Measurements from ENCODE around the gene CDC20. TPM values are rescaled to one million over a fixed set of nuclear protein-coding genes. Genes with fewer than 3 reads are reported as not detected.

The CDC20 gene
- total RNA-seq, 1 donor from 2014 or later = 11.0 TPM

DNA sequence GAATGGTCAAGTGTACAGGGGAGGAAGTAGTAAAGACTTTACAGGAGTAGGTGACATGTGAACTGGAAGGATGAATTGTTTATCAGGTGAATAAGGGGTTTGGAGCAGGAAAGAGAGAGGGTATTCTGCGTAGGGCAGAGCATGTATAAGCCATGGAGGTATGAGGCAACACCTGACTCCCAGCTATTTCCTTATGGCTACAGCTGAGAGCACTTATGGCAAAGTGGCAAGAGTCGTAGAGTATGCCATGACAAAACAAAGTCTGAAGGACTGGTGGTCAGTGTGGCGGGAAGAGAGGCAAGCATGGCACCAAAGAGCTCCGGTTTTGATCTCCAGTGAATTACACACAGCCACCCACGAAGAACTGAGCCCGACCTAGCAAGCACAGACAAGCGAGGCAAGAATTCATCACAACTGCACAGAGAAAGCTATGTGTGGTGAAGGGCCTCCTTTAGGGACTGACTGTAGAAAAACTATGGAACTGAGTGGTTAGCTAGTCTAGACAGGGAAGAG is 18.0 kb downstream of the CDC20 start:
- intact Hi-C loops (cut with DNase I) = no loop called here
- Histone ChIP-seq H3K9me3 (no peaks in the 10 kb centered on the region), H3K4me3 (no peak overlapping the region), H3K27me3 (no peaks in the 10 kb centered on the region), H3K4me1 (no peaks in the 10 kb centered on the region), H3K27ac (no peak overlapping the region), H3K36me3 (peaks cover 0 to 6% of the 10 kb centered on the region in 2 donors)
- no peak for DNase-seq (ENCODE audit: extremely low spot score in 2 of 2)
- no peak for TF ChIP-seq POLR2A (IDR thresholded peaks at IDR 0.05)
- no peak for TF ChIP-seq POLR2AphosphoS5 (IDR thresholded peaks at IDR 0.05; ENCODE audit: insufficient read depth in 1 of 2, low read depth in 1 of 2)
- TF ChIP-seq, protein P1, sequence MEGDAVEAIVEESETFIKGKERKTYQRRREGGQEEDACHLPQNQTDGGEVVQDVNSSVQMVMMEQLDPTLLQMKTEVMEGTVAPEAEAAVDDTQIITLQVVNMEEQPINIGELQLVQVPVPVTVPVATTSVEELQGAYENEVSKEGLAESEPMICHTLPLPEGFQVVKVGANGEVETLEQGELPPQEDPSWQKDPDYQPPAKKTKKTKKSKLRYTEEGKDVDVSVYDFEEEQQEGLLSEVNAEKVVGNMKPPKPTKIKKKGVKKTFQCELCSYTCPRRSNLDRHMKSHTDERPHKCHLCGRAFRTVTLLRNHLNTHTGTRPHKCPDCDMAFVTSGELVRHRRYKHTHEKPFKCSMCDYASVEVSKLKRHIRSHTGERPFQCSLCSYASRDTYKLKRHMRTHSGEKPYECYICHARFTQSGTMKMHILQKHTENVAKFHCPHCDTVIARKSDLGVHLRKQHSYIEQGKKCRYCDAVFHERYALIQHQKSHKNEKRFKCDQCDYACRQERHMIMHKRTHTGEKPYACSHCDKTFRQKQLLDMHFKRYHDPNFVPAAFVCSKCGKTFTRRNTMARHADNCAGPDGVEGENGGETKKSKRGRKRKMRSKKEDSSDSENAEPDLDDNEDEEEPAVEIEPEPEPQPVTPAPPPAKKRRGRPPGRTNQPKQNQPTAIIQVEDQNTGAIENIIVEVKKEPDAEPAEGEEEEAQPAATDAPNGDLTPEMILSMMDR (IDR thresholded peaks at IDR 0.05) = no peak

DNA sequence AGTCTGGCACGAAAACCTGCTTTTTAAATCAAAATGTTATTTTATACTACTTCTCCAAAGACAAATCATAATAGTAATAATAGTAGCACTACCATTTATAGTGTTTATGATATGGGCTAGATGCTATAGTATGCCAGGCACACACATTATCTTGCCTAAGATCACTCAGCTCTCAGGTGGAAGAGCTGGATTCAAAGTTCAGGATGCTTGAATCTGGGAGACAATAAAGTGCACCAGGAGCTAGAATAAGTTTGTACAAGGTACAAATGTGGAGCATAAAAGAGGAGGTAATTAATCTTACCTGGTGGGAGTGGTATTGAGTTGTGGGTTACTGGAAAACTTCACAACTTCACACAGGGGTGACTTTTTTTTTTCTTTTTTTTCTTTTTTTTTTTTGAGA is 19.1 kb downstream of the CDC20 start:
- no peaks in the 10 kb centered on the region for H3K27me3 ChIP-seq
- H3K9me3 ChIP-seq = no peaks in the 10 kb centered on the region
- intact Hi-C loops (cut with DNase I) = no loop called here
- H3K4me1 ChIP-seq = no peaks in the 10 kb centered on the region
- H3K36me3 ChIP-seq = peaks cover 0 to 8% of the 10 kb centered on the region in 2 donors
- no peak for DNase-seq (ENCODE audit: extremely low spot score in 2 of 2)
- no peak overlapping the region for H3K4me3 ChIP-seq
- TF ChIP-seq, protein P1 (IDR thresholded peaks at IDR 0.05) = no peak
- TF ChIP-seq POLR2AphosphoS5 (IDR thresholded peaks at IDR 0.05; ENCODE audit: insufficient read depth in 1 of 2, low read depth in 1 of 2) (no peak), POLR2A (IDR thresholded peaks at IDR 0.05) (no peak)
- H3K27ac ChIP-seq = no peak overlapping the region

DNA sequence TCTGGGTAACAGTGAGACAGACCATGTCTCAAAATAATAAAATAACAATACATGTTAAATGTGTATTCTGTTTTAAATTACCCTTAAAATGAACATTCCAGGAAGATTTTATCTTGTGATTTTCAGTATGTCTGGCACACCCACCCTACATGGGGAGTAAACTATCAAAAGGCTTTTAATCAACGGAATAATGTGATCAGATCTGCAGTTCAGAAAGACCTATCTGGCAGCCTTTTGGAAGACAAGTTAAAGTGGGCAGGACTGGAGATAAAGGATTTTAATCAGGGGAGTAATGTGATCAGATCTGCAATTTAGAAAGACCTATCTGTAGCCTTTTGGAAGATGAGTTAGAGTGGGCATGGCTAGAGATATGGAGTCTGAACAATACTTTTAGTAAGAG is 20.7 kb downstream of the CDC20 start:
- no peaks in the 10 kb centered on the region for H3K9me3 ChIP-seq
- no peak for DNase-seq (ENCODE audit: extremely low spot score in 2 of 2)
- H3K4me3 ChIP-seq = no peak overlapping the region
- H3K27me3 ChIP-seq = no peaks in the 10 kb centered on the region
- no peak for TF ChIP-seq POLR2A (IDR thresholded peaks at IDR 0.05)
- TF ChIP-seq POLR2AphosphoS5 (IDR thresholded peaks at IDR 0.05; ENCODE audit: insufficient read depth in 1 of 2, low read depth in 1 of 2) = no peak
- TF ChIP-seq, protein P1 (IDR thresholded peaks at IDR 0.05) = no peak
- H3K36me3 ChIP-seq = peaks cover 0 to 25% of the 10 kb centered on the region in 2 donors
- no peak overlapping the region for H3K27ac ChIP-seq
- intact Hi-C loops (cut with DNase I) = no loop called here
- no peaks in the 10 kb centered on the region for H3K4me1 ChIP-seq

DNA sequence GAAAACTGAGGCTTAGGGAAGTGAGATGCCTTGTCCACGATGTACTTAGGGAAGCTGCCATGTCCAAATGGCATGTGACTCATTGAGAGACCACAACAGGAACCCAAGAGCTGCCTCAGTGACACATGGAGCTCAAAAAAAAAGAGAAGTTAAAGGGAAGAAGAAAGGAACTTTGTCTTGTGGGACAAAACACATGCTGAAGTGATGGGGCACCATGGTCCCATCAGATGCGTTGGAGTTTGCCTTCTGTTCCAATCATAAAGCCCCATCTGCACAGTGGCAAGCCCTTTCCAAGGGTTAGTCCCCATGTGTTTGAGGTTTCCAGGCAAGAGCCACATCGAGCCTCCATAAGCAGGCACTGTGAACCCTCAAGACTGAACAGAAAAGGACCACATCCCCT is 22.8 kb downstream of the CDC20 start:
- Histone ChIP-seq H3K9me3 (no peaks in the 10 kb centered on the region), H3K27me3 (no peaks in the 10 kb centered on the region), H3K4me3 (no peak overlapping the region), H3K4me1 (no peaks in the 10 kb centered on the region), H3K36me3 (peaks cover 0 to 46% of the 10 kb centered on the region in 2 donors), H3K27ac (no peak overlapping the region)
- DNase-seq (ENCODE audit: extremely low spot score in 2 of 2) = no peak
- intact Hi-C loops (cut with DNase I) = no loop called here
- TF ChIP-seq POLR2AphosphoS5 (IDR thresholded peaks at IDR 0.05; ENCODE audit: insufficient read depth in 1 of 2, low read depth in 1 of 2) (no peak), POLR2A (IDR thresholded peaks at IDR 0.05) (no peak)
- TF ChIP-seq, protein P1 (IDR thresholded peaks at IDR 0.05) = no peak

DNA sequence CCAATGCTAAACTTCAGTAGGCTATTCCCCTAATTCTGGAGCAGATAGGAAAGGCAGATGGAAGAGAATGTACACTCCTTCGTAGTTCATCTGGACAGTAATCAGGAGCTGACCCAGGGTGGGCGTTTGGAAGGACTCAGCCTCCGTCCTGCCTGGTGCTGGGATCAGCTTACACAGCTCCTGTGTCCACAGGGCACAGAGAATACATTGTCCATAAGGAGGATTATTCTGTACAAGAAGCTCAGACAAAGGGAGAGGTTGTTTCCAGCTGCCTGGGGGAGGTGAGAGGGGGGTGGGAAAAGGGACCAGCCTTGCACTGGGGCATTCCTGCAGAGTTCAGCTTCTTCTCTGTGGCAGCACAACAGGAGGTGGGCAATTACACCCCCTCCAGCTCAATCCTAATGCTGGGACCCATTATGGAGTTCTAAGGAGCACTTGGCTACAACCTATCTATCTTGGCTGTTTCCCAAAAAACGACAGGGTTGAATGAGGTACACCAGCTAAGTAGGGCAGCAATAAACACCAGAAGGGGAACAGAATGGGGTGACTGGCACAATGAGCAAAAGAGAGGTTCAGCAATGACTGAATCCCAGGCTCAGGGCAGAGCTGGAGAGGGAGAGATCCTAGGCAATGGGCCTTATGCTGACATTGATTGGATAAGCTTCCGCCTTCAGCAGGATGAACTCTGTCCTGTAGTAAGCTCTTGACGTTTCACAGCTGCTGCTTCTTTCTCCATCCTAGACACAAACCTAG is 23.4 kb downstream of the CDC20 start:
- Histone ChIP-seq H3K27ac (no peak overlapping the region), H3K4me3 (no peak overlapping the region), H3K4me1 (no peaks in the 10 kb centered on the region), H3K9me3 (no peaks in the 10 kb centered on the region), H3K27me3 (no peaks in the 10 kb centered on the region), H3K36me3 (peaks cover 0 to 50% of the 10 kb centered on the region in 2 donors)
- no peak for DNase-seq (ENCODE audit: extremely low spot score in 2 of 2)
- intact Hi-C loops (cut with DNase I) = no loop called here
- TF ChIP-seq POLR2AphosphoS5 (IDR thresholded peaks at IDR 0.05; ENCODE audit: insufficient read depth in 1 of 2, low read depth in 1 of 2) (no peak), POLR2A (IDR thresholded peaks at IDR 0.05) (no peak)
- TF ChIP-seq, protein P1 (IDR thresholded peaks at IDR 0.05) = no peak

All from vagina (tissue), 2 donors.